ENCODE measurements around the gene ZNF174.
A peak's percentile ranks its signal among the peaks of the same experiment; 100 is the strongest.

Gene ZNF174

GRCh38 chr16:3400779-3401688 is at the start of gene ZNF174, which contains the start of gene ZSCAN32:
Gene ZNF174 (plus strand): TSS chr16:3401215. CDS start chr16:3402005, 790 bp downstream.
Gene ZSCAN32 (minus strand): TSS chr16:3401004. CDS start chr16:3397557, 3,447 bp downstream.
- peak; percentile 100 for DNase-seq (ENCODE audit: extremely low spot score)
- CTCF ChIA-PET = no interaction called here
- POLR2A ChIA-PET = interaction anchor here (0.6 to 2.3 kb wide), 11 partner anchors 9 to 266 kb away, joined by 3 to 13 read pairs (median 4); partner anchors contain the start of genes NAA60, ZNF213, ZNF263 and ZNF597

GRCh38 chr16:3355589-3355988 is 45.4 kb upstream of the ZNF174 start, which contains the start of gene OR2C1:
Gene OR2C1 (plus strand): TSS chr16:3355889. CDS start chr16:3355941, 52 bp downstream.
- TF ChIP-seq TARDBP (IDR thresholded peaks at IDR 0.05) (no peak), CTBP1 (IDR thresholded peaks at IDR 0.05; ENCODE audit: borderline replicate concordance) (no peak), PKNOX1 (IDR thresholded peaks at IDR 0.05) (no peak), SP1 (IDR thresholded peaks at IDR 0.05) (no peak)
- POLR2A ChIA-PET = no interaction called here
- CTCF ChIA-PET = no interaction called here
- no peak for DNase-seq (ENCODE audit: extremely low spot score)

More at GRCh38 chr16:3400779-3401688, at the start of gene ZNF174, which contains the start of gene ZSCAN32:
- TF ChIP-seq FOXM1 (IDR thresholded peaks at IDR 0.05; ENCODE audit: borderline replicate concordance) (no peak), ARNT (IDR thresholded peaks at IDR 0.05) (no peak), ZNF384 (IDR thresholded peaks at IDR 0.05) (no peak), TARDBP (IDR thresholded peaks at IDR 0.05) (no peak), CTBP1 (IDR thresholded peaks at IDR 0.05; ENCODE audit: borderline replicate concordance) (no peak), PKNOX1 (IDR thresholded peaks at IDR 0.05) (peak; percentile 100), HDGF (IDR thresholded peaks at IDR 0.05; ENCODE audit: borderline replicate concordance) (peak; percentile 91; the same call in 1 of the 2 replicates), NFRKB (IDR thresholded peaks at IDR 0.05) (no peak), FOXK2 (IDR thresholded peaks at IDR 0.05) (no peak), LEF1 (IDR thresholded peaks at IDR 0.05; ENCODE audit: borderline replicate concordance) (no peak), BHLHE40 (IDR thresholded peaks at IDR 0.05; ENCODE audit: borderline replicate concordance) (no peak), SUZ12 (IDR thresholded peaks at IDR 0.05) (no peak), L3MBTL2 (conservative IDR thresholded peaks at IDR 0.05) (peak; percentile 53; the same call in 1 of the 2 replicates), SP1 (IDR thresholded peaks at IDR 0.05) (peak; percentile 57; the same call in 1 of the 2 replicates), FOXA1 (IDR thresholded peaks at IDR 0.05) (no peak), ELF4 (IDR thresholded peaks at IDR 0.05) (peak; percentile 51; the same call in 1 of the 2 replicates)

GRCh38 chr16:3356118-3356517 is 44.9 kb upstream of the ZNF174 start:
- CTCF ChIA-PET = no interaction called here
- DNase-seq (ENCODE audit: extremely low spot score) = no peak
- no peak for TF ChIP-seq CTBP1 (IDR thresholded peaks at IDR 0.05; ENCODE audit: borderline replicate concordance)
- no peak for TF ChIP-seq ELF4 (IDR thresholded peaks at IDR 0.05)
- no peak for TF ChIP-seq LEF1 (IDR thresholded peaks at IDR 0.05; ENCODE audit: borderline replicate concordance)
- TF ChIP-seq L3MBTL2 (conservative IDR thresholded peaks at IDR 0.05) = no peak
- TF ChIP-seq NFRKB (IDR thresholded peaks at IDR 0.05) = no peak
- POLR2A ChIA-PET = no interaction called here

- no peak for TF ChIP-seq PKNOX1 (IDR thresholded peaks at IDR 0.05)
- TF ChIP-seq FOXM1 (IDR thresholded peaks at IDR 0.05; ENCODE audit: borderline replicate concordance) = no peak
- TF ChIP-seq HDGF (IDR thresholded peaks at IDR 0.05; ENCODE audit: borderline replicate concordance) = no peak
- no peak for TF ChIP-seq FOXA1 (IDR thresholded peaks at IDR 0.05)
- TF ChIP-seq L3MBTL2 (conservative IDR thresholded peaks at IDR 0.05) = no peak
- TF ChIP-seq SP1 (IDR thresholded peaks at IDR 0.05) = no peak
- TF ChIP-seq ARNT (IDR thresholded peaks at IDR 0.05) = no peak
- TF ChIP-seq SUZ12 (IDR thresholded peaks at IDR 0.05) = no peak
- TF ChIP-seq CTBP1 (IDR thresholded peaks at IDR 0.05; ENCODE audit: borderline replicate concordance) = no peak
- no peak for TF ChIP-seq ZNF384 (IDR thresholded peaks at IDR 0.05)
- no peak for TF ChIP-seq LEF1 (IDR thresholded peaks at IDR 0.05; ENCODE audit: borderline replicate concordance)
- no peak for TF ChIP-seq NFRKB (IDR thresholded peaks at IDR 0.05)
- ChIA-PET POLR2A (no interaction called here), CTCF (no interaction called here)
- DNase-seq (ENCODE audit: extremely low spot score) = no peak
Observed at GRCh38 chr16:3358871-3359270, 42.1 kb upstream of the ZNF174 start.

- no peak for DNase-seq (ENCODE audit: extremely low spot score)
- ChIA-PET CTCF (no interaction called here), POLR2A (no interaction called here)
- TF ChIP-seq FOXM1 (IDR thresholded peaks at IDR 0.05; ENCODE audit: borderline replicate concordance) (no peak), HDGF (IDR thresholded peaks at IDR 0.05; ENCODE audit: borderline replicate concordance) (no peak), PKNOX1 (IDR thresholded peaks at IDR 0.05) (no peak), TARDBP (IDR thresholded peaks at IDR 0.05) (no peak), BHLHE40 (IDR thresholded peaks at IDR 0.05; ENCODE audit: borderline replicate concordance) (no peak), NFRKB (IDR thresholded peaks at IDR 0.05) (no peak), ARNT (IDR thresholded peaks at IDR 0.05) (no peak), L3MBTL2 (conservative IDR thresholded peaks at IDR 0.05) (no peak), FOXK2 (IDR thresholded peaks at IDR 0.05) (no peak), SUZ12 (IDR thresholded peaks at IDR 0.05) (no peak), ZNF384 (IDR thresholded peaks at IDR 0.05) (no peak), SP1 (IDR thresholded peaks at IDR 0.05) (no peak), LEF1 (IDR thresholded peaks at IDR 0.05; ENCODE audit: borderline replicate concordance) (no peak)
Observed at GRCh38 chr16:3362931-3363330, 38.1 kb upstream of the ZNF174 start.
